GM10266 (cell line): ENCODE measurements around the gene ZNF366.
A peak's percentile ranks its signal among the peaks of the same experiment; 100 is the strongest.

ENCODE experiments used
- DNase-seq: peaks from one replicate; pipeline ENCODE4 v3.0.0; 2012; ENCODE audit errors: extremely low spot score
- CTCF ChIP-seq: IDR thresholded peaks from 2 replicates; pipeline ENCODE4 v1.5.1; 2012; ENCODE audit warnings: mild to moderate bottlenecking, low read depth; ENCODE audit not compliant: control insufficient read depth, insufficient read depth; ENCODE audit errors: missing control alignments

ZNF366 gene

GRCh38 chr5:72467461-72467860 is 39.7 kb downstream of the ZNF366 start:
- DNase-seq = no peak

GRCh38 chr5:72465601-72466563 is 41.3 kb downstream of the ZNF366 start:
- TF ChIP-seq CTCF = no peak
- DNase-seq = peak; percentile 76

More at GRCh38 chr5:72467461-72467860, 39.7 kb downstream of the ZNF366 start:
- no peak for TF ChIP-seq CTCF

GRCh38 chr5:72465066-72465465 is 42.1 kb downstream of the ZNF366 start:
- no peak for TF ChIP-seq CTCF
- peak; percentile 45 for DNase-seq

GRCh38 chr5:72464071-72464470 is 43.1 kb downstream of the ZNF366 start:
- no peak for TF ChIP-seq CTCF
- DNase-seq = no peak

- TF ChIP-seq CTCF = no peak
- DNase-seq = no peak
Observed at GRCh38 chr5:72463449-72464052, 43.7 kb downstream of the ZNF366 start.

GRCh38 chr5:72460413-72460812 is 46.8 kb downstream of the ZNF366 start:
- TF ChIP-seq CTCF = no peak
- DNase-seq = no peak

GRCh38 chr5:72459913-72460312 is 47.3 kb downstream of the ZNF366 start:
- TF ChIP-seq CTCF = no peak
- DNase-seq = no peak
